ENCODE results near the gene WBP1.

DNA sequence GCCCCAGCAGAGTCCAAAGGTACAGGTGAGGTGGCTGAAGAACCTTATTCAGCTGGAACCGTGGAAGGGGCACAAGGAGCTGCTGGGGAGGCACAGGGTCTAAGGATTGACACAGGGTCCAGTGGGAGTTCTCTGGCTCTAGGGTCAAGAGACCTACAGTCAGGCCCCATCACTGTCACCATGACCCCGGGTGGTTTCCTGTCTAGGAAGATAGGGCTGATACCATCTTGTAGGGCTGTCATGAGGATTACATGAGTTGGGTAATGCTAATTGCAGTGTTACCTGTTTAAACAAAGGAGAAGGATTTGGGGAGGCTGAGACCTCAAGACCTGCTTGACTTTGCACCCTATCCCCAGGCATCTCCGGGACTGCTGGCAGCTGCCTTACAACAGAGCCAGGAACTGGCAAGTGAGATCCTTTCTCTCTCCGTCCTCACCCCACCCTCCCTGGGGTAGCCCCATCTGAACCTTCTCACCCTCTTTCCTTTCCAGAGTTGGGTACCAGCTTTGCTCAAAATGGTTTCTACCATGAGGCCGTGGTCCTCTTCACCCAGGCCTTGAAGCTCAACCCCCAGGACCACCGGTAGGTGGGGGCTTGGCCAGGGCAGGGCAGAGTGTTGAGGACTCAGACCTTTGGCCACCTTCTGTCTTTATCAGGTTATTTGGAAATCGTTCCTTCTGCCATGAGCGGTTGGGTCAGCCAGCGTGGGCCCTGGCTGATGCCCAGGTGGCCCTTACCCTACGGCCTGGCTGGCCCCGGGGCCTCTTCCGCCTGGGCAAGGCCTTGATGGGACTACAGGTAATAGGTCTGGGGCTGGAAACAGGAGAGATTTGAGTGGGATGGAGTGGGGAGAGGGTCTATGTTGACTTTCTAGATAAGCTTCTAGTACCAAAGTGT, 33.7 kb downstream of the WBP1 start:
- TF ChIP-seq, protein P1, sequence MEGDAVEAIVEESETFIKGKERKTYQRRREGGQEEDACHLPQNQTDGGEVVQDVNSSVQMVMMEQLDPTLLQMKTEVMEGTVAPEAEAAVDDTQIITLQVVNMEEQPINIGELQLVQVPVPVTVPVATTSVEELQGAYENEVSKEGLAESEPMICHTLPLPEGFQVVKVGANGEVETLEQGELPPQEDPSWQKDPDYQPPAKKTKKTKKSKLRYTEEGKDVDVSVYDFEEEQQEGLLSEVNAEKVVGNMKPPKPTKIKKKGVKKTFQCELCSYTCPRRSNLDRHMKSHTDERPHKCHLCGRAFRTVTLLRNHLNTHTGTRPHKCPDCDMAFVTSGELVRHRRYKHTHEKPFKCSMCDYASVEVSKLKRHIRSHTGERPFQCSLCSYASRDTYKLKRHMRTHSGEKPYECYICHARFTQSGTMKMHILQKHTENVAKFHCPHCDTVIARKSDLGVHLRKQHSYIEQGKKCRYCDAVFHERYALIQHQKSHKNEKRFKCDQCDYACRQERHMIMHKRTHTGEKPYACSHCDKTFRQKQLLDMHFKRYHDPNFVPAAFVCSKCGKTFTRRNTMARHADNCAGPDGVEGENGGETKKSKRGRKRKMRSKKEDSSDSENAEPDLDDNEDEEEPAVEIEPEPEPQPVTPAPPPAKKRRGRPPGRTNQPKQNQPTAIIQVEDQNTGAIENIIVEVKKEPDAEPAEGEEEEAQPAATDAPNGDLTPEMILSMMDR (IDR thresholded peaks at IDR 0.05) = no peak
- TF ChIP-seq TCF7L2 (IDR thresholded peaks at IDR 0.05; ENCODE audit: low read depth, low read length) (no peak), POLR2AphosphoS5 (IDR thresholded peaks at IDR 0.05; ENCODE audit: low read depth, low read length) (no peak), SIN3A (IDR thresholded peaks at IDR 0.05; ENCODE audit: borderline replicate concordance, insufficient read depth, low read depth, low read length) (no peak)
- TF ChIP-seq, protein P2, sequence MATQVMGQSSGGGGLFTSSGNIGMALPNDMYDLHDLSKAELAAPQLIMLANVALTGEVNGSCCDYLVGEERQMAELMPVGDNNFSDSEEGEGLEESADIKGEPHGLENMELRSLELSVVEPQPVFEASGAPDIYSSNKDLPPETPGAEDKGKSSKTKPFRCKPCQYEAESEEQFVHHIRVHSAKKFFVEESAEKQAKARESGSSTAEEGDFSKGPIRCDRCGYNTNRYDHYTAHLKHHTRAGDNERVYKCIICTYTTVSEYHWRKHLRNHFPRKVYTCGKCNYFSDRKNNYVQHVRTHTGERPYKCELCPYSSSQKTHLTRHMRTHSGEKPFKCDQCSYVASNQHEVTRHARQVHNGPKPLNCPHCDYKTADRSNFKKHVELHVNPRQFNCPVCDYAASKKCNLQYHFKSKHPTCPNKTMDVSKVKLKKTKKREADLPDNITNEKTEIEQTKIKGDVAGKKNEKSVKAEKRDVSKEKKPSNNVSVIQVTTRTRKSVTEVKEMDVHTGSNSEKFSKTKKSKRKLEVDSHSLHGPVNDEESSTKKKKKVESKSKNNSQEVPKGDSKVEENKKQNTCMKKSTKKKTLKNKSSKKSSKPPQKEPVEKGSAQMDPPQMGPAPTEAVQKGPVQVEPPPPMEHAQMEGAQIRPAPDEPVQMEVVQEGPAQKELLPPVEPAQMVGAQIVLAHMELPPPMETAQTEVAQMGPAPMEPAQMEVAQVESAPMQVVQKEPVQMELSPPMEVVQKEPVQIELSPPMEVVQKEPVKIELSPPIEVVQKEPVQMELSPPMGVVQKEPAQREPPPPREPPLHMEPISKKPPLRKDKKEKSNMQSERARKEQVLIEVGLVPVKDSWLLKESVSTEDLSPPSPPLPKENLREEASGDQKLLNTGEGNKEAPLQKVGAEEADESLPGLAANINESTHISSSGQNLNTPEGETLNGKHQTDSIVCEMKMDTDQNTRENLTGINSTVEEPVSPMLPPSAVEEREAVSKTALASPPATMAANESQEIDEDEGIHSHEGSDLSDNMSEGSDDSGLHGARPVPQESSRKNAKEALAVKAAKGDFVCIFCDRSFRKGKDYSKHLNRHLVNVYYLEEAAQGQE (IDR thresholded peaks at IDR 0.05; ENCODE audit: insufficient read depth in 1 of 2, low read depth in 2 of 2, low read length in 1 of 2) = no peak
